GM12892 (cell line): ENCODE measurements around the gene PPP1R26.

ENCODE experiments used
- DNase-seq: peaks from one replicate; pipeline ENCODE4 v3.0.0; 2011; ENCODE audit not compliant: insufficient read length
- FAIRE-seq: peaks from 2 replicates; lab custom pipeline; 2011; peaks lifted over from hg19 to GRCh38; lab: Jason Lieb, UNC
- POLR2A ChIP-seq: IDR thresholded peaks from 2 replicates; pipeline ENCODE4 v1.6.1; 2011; ENCODE audit warnings: low read depth, low read length, control low read depth
- POLR2AphosphoS5 ChIP-seq: IDR thresholded peaks from 2 replicates; pipeline ENCODE4 v1.6.1; 2011; ENCODE audit warnings: low read depth, low read length, control low read depth
- TAF1 ChIP-seq: IDR thresholded peaks from 2 replicates; pipeline ENCODE4 v1.6.1; 2011; ENCODE audit warnings: low read depth, mild to moderate bottlenecking, control low read depth, low read length, borderline replicate concordance

Gene PPP1R26

GRCh38 chr9:135484460-135485277, 5.1 kb downstream of the PPP1R26 start:
- FAIRE-seq: no peak
- DNase-seq: no peak
- TF ChIP-seq POLR2A (no peak), TAF1 (no peak), POLR2AphosphoS5 (no peak)

GRCh38 chr9:135485385-135485784, 5.8 kb downstream of the PPP1R26 start:
- FAIRE-seq: no peak
- no peak for DNase-seq
- TF ChIP-seq POLR2A (no peak), POLR2AphosphoS5 (no peak), TAF1 (no peak)

GRCh38 chr9:135485832-135486231, 6.2 kb downstream of the PPP1R26 start:
- FAIRE-seq (no peak), DNase-seq (no peak)
- TF ChIP-seq POLR2A: no peak
- no peak for TF ChIP-seq TAF1
- no peak for TF ChIP-seq POLR2AphosphoS5

GRCh38 chr9:135486267-135487065, 6.9 kb downstream of the PPP1R26 start:
- FAIRE-seq (no peak), DNase-seq (no peak)
- TF ChIP-seq POLR2A (no peak), TAF1 (no peak), POLR2AphosphoS5 (no peak)

GRCh38 chr9:135487281-135488012, 7.9 kb downstream of the PPP1R26 start:
- no peak for FAIRE-seq
- TF ChIP-seq TAF1 (no peak), POLR2AphosphoS5 (no peak), POLR2A (no peak)
- no peak for DNase-seq

- FAIRE-seq (no peak), DNase-seq (no peak)
- TF ChIP-seq POLR2A: no peak
- no peak for TF ChIP-seq TAF1
- TF ChIP-seq POLR2AphosphoS5: no peak
Measured at GRCh38 chr9:135488013-135488330, 8.4 kb downstream of the PPP1R26 start.

- TF ChIP-seq POLR2A (no peak), POLR2AphosphoS5 (no peak), TAF1 (no peak)
- DNase-seq (no peak), FAIRE-seq (no peak)
Measured at GRCh38 chr9:135488527-135488926, 8.9 kb downstream of the PPP1R26 start.

- TF ChIP-seq TAF1 (no peak), POLR2A (no peak), POLR2AphosphoS5 (no peak)
- no peak for DNase-seq
- no peak for FAIRE-seq
Measured at GRCh38 chr9:135489188-135489906, 9.8 kb downstream of the PPP1R26 start.

GRCh38 chr9:135490166-135490870, 10.7 kb downstream of the PPP1R26 start:
- TF ChIP-seq TAF1 (no peak), POLR2A (no peak), POLR2AphosphoS5 (no peak)
- DNase-seq (no peak), FAIRE-seq (no peak)

GRCh38 chr9:135490980-135491464, 11.4 kb downstream of the PPP1R26 start:
- no peak for DNase-seq
- TF ChIP-seq POLR2AphosphoS5 (no peak), POLR2A (no peak), TAF1 (no peak)
- no peak for FAIRE-seq
